Esophagus squamous epithelium (tissue), 5 donors: ENCODE data around the gene CHST8. TPM values are rescaled to one million over a fixed set of nuclear protein-coding genes. Genes with fewer than 3 reads are reported as not detected.

Experiments
- DNase-seq: peaks from one replicate; lab custom pipeline; 2025; lab: John Stamatoyannopoulos, UW
- H3K27ac ChIP-seq, 4 donors: fragments of 200-600 bp; sonication (generic); one replicate each; pipeline ENCODE4 v1.5.1; 2016 to 2019; ENCODE audit warnings: mild to moderate bottlenecking in 1 of 4
- H3K27me3 ChIP-seq, 4 donors: fragments of 200-600 bp; sonication (generic); 1 replicate in 3 of 4; 2 replicates in 1 of 4; pipeline versions ENCODE4 v1.5.1 to v1.6.0; 2017 to 2021; ENCODE audit warnings: antibody characterized with exemption in 1 of 4
- H3K36me3 ChIP-seq, 3 donors: fragments of 200-600 bp; sonication (generic); one replicate each; pipeline ENCODE4 v1.5.1; 2016 to 2019
- H3K4me1 ChIP-seq, 3 donors: fragments of 200-600 bp; sonication (generic); one replicate each; pipeline ENCODE4 v1.5.1; 2017 to 2019
- H3K4me3 ChIP-seq, 4 donors: fragments of 200-600 bp; sonication (generic); 1 replicate in 3 of 4; 2 replicates in 1 of 4; pipeline ENCODE4 v1.5.1; 2016 to 2019; ENCODE audit warnings: mild to moderate bottlenecking in 2 of 4, moderate library complexity in 1 of 4
- H3K9me3 ChIP-seq, 3 donors: fragments of 200-600 bp; sonication (generic); one replicate each; pipeline ENCODE4 v1.5.1; 2016 to 2019
- CTCF ChIP-seq, 6 experiments: fragments of 450-650 bp in 4 of 6; fragments of 200-600 bp in 2 of 6; sonication (generic) in 2 of 6; IDR thresholded peaks; one replicate each; pipeline ENCODE4 v1.5.1; 2016 to 2019; ENCODE audit warnings: antibody characterized with exemption in 6 of 6, mild to moderate bottlenecking in 4 of 6, moderate library complexity in 4 of 6
- POLR2A ChIP-seq, 4 donors: fragments of 450-650 bp; IDR thresholded peaks; one replicate each; pipeline ENCODE4 v1.6.1; 2017; ENCODE audit warnings: antibody characterized with exemption in 4 of 4, mild to moderate bottlenecking in 4 of 4, moderate library complexity in 3 of 4
- WGBS, 2 donors: methylation state at CpG; one replicate each; pipeline ENCODE4 v1.1.5; 2018; 5-methylcytosine and 5-hydroxymethylcytosine counted together
- intact Hi-C: fragments of 100-400 bp; cut with DNase I; formaldehyde crosslinking; loops from one replicate; pipeline ENCODE4 v1.15.0; 2022
- total RNA-seq, 4 donors: library from RNA; depleted of rRNA; stranded (reverse); fragments of >200 nt; gene quantifications; one replicate each; pipeline ENCODE4 v1.1.0, GENCODE V29; 2016
- donor health status: DM: yes; HTN: yes; CAD: no.

The CHST8 gene
- total RNA-seq, 4 donors from 2014 or later: 0.38 TPM; not detected in 3

DNA sequence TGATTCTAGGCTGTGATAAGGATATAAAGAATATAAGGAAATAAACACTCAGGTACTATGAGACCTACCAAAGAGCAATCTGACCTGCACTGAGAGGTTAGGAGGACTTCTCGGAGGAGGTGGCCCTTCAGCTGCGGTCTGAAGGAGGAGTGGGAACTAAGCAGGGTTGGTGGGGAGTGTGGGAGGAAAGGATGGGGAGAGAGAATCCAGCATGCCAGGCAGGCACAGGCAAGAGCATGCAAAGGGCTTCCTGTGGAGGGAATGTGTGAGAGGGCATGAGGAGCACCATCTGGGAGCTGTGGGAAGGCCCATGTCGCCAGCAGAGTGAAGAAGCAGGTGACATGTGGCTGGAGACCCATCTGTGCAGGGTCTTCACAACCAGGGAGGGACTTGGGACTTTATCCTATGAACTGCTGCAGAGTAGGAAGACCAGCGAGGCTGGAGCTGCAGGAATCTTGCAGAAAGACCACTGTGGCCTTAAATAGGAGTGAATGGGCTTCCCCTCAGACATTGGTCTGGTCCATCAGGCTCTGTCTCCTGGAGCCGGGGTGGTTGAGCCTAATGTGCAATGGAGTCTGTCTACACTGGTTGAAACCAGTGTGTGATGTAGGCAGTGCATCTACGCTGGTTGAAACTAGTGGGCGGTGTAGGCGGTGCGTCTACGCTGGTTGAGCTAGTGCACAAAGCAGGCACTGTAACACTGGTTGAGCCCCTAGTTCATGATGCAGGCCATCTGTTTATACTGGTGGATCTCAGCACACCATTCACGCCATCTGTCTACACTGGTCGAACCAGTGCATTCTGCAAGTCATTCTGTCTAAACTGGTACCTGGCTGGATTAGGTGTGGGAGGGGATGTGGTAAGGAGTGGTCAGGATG lies 6.4 kb downstream of the CHST8 start:
- Histone ChIP-seq H3K9me3 (no peaks in the 10 kb centered on the region), H3K27me3 (peaks cover under 1 to 87% (median 7%) of the 10 kb centered on the region in 4 donors), H3K4me1 (peaks cover 0 to 2% (median under 1%) of the 10 kb centered on the region in 3 donors), H3K4me3 (no peak overlapping the region), H3K27ac (no peak overlapping the region), H3K36me3 (no peaks in the 10 kb centered on the region)
- no peak for DNase-seq
- intact Hi-C loops: no loop called here
- no peak for TF ChIP-seq CTCF (IDR thresholded peaks at IDR 0.05)
- no peak for TF ChIP-seq POLR2A (IDR thresholded peaks at IDR 0.05)
- WGBS, 2 donors: 63 to 80% methylated on average over 8 to 11 of the region's 12 CpGs

DNA sequence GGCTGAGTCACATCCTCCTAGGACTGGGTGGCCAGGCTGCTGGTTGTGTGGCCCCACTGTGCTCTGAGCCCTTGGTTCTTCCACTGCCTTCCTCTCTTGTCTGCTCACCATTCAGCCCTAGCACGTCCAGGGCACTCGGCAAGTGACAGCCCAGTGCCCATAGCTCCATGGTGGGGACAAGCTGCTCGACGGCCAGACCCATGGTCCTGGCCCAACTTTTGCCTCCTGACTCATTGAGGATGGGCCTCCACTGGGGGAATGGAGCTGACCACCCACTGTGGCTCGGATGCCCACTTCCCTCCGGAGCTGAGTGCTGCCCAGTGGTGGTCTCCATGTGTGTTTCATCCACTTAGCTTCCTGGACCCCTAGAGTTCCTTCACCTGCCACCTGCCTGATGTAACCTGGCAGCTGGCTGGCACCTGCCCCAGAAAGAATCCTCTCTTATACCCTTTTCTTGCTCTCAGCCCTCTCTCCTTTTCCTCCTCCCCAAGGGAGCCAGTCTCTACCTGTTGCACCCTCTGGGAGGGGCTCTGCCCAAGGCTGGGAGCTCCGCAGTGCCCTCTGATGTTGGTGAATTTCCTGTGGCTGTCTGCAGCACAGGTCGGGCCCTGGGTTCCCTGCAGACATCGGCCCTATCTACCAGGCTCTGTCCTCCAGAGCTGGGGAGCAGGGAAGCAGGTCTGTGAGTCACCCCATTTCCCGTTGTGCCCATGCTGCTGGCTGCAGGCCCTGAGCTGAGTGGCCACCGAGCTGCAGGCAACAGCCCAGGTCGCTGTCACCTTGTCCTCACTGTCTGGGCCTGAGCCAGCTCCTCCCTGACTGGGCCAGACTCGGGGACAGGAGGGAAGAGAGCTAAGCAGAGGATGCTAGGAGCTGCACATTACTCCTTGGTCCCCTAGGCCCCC lies 7.4 kb downstream of the CHST8 start:
- WGBS, 2 donors: 50 to 76% methylated on average over 4 to 8 of the region's 13 CpGs
- TF ChIP-seq CTCF (IDR thresholded peaks at IDR 0.05): no peak
- TF ChIP-seq POLR2A (IDR thresholded peaks at IDR 0.05): no peak
- intact Hi-C loops: no loop called here
- Histone ChIP-seq H3K9me3 (no peaks in the 10 kb centered on the region), H3K27me3 (peaks cover 0 to 78% (median 0%) of the 10 kb centered on the region in 4 donors), H3K4me1 (no peaks in the 10 kb centered on the region), H3K4me3 (no peak overlapping the region), H3K36me3 (no peaks in the 10 kb centered on the region), H3K27ac (no peak overlapping the region)
- no peak for DNase-seq

DNA sequence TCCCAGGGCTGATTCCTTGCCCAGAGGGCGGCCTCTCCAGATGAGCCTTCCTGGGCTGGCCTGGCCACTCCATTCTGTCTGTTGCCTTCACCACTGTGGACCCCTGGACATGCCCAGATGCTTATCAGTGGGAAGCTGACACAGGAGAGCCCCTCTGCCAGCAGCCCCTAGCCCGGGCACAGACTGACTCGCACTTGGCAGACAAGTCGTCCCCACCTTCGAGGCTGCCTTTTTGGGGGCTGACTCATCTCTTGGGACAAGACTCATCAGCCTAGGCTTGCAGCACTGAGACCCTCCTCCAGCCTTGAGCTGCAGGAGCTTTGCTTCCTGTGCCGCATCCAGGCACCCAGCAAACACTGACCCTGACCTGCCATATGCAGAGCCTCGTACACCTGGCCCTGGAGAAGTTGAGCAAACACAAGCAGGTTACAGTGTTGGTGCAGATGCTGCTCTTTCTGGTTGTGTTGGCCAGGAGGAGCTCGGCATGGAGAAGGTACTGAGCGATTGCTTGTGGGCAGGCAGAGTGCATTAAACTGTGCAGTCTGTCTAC lies 8.1 kb downstream of the CHST8 start:
- Histone ChIP-seq H3K36me3 (no peaks in the 10 kb centered on the region), H3K27me3 (peaks cover 0 to 74% (median 0%) of the 10 kb centered on the region in 4 donors), H3K9me3 (no peaks in the 10 kb centered on the region), H3K4me3 (no peak overlapping the region), H3K4me1 (no peaks in the 10 kb centered on the region), H3K27ac (no peak overlapping the region)
- intact Hi-C loops: no loop called here
- DNase-seq: no peak
- no peak for TF ChIP-seq POLR2A (IDR thresholded peaks at IDR 0.05)
- TF ChIP-seq CTCF (IDR thresholded peaks at IDR 0.05): no peak
- WGBS, 2 donors: 76 to 100% methylated on average over 1 to 4 of the region's 9 CpGs

DNA sequence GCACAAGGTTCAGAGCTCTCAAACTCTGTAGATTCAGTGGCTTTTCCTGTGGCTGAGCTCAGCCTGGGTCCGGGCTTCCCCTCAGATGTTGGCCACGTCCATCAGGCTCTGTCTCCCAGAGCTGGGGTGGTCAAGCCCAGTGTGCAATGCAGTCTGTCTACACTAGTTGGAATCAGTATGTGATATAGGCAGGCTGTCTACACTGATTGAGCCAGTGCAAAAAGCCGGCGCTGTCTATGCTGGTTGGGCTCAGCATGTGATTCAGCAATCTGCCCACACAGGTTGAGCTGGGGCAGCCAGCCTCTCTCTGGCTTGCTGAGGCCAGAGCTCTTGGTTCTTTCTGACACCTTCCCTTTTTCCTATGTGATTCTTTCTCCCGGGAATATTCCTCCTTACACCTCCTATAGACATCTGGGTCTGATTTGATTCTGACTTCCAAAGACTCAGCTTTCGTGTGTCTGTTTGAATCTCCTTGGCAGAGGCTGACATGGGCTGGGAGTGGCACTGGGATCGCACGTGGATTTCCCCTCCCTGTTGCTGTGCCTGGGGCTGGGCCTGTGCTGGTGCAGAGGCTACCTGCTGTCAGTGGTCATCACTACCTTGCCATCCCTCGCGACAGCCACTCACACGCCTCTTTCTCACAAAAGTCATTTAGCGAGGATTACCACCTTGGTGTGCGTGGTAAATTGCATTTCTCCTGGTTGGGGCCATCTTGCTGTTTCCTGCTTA lies 9.3 kb downstream of the CHST8 start:
- WGBS, 2 donors: 44 to 52% methylated on average over 7 to 13 of the region's 13 CpGs
- DNase-seq: no peak
- Histone ChIP-seq H3K4me1 (no peaks in the 10 kb centered on the region), H3K4me3 (no peak overlapping the region), H3K27ac (no peak overlapping the region), H3K9me3 (no peaks in the 10 kb centered on the region), H3K27me3 (peaks cover 0 to 68% (median 0%) of the 10 kb centered on the region in 4 donors), H3K36me3 (no peaks in the 10 kb centered on the region)
- TF ChIP-seq CTCF (IDR thresholded peaks at IDR 0.05) (no peak), POLR2A (IDR thresholded peaks at IDR 0.05) (no peak)
- intact Hi-C loops: no loop called here
